Testis (tissue), 3 donors: ENCODE results near the gene TMEM234. TPM values are rescaled to one million over a fixed set of nuclear protein-coding genes. Genes with fewer than 3 reads are reported as not detected.

Experiments used
- DNase-seq: peaks from one replicate; pipeline ENCODE4 v3.0.0-alpha.2; 2019
- H3K27ac ChIP-seq, 2 donors: fragments of 200-600 bp; sonication (generic); one replicate each; pipeline ENCODE4 v1.5.1; 2019
- H3K27me3 ChIP-seq: fragments of 200-600 bp; sonication (generic); one replicate; pipeline ENCODE4 v1.5.1; 2019
- H3K36me3 ChIP-seq: fragments of 200-600 bp; sonication (generic); one replicate; pipeline ENCODE4 v1.5.1; 2017; ENCODE audit warnings: low read depth; ENCODE audit errors: missing control alignments
- H3K4me1 ChIP-seq: fragments of 200-600 bp; sonication (generic); one replicate; pipeline ENCODE4 v1.5.1; 2019
- H3K4me3 ChIP-seq, 2 donors: fragments of 200-600 bp; sonication (generic); one replicate each; pipeline ENCODE4 v1.5.1; 2017 to 2019
- H3K9me3 ChIP-seq: fragments of 200-600 bp; sonication (generic); one replicate; pipeline ENCODE4 v1.5.1; 2017
- CTCF ChIP-seq, 3 experiments: fragments of 450-650 bp in 2 of 3; fragments of 200-600 bp in 1 of 3; sonication (generic) in 1 of 3; IDR thresholded peaks; one replicate each; pipeline ENCODE4 v1.5.1; 2016 to 2019; ENCODE audit warnings: antibody characterized with exemption in 3 of 3, mild to moderate bottlenecking in 2 of 3, moderate library complexity in 1 of 3
- POLR2A ChIP-seq: fragments of 450-650 bp; IDR thresholded peaks from one replicate; pipeline ENCODE4 v1.6.1; 2017; ENCODE audit warnings: antibody characterized with exemption, mild to moderate bottlenecking, moderate library complexity
- WGBS, 2 donors: methylation state at CpG; one replicate each; pipeline ENCODE4 v1.1.5; 2018; 5-methylcytosine and 5-hydroxymethylcytosine counted together
- intact Hi-C: fragments of 100-400 bp; cut with DNase I; formaldehyde crosslinking; loops from one replicate; pipeline ENCODE4 v1.15.1; 2023; ENCODE audit warnings: low total_unique reads
- polyA plus RNA-seq: library from polyadenylated mRNA; stranded (reverse); fragments of 350-450 nt; fragmentation: Illumina TruSeq; extraction: RNeasy Lipid Tissue Mini Kit (QIAGEN cat#74804); gene quantifications from one replicate; pipeline ENCODE4 v1.2.3, GENCODE V29; 2014; ENCODE audit warnings: low read depth, low replicate concordance; ENCODE audit not compliant: insufficient read depth
- total RNA-seq, 2 donors: library from RNA; depleted of rRNA; stranded (reverse); fragments of >200 nt; gene quantifications; one replicate each; pipeline ENCODE4 v1.2.3, GENCODE V29; 2016

Gene TMEM234
- total and polyA plus RNA-seq, 3 donors from 2014 or later = 31.8 to 58.3 (median 35.9) TPM

GRCh38 chr1:32208469-32208868 is 13.7 kb downstream of the TMEM234 start:
- no peak for DNase-seq
- TF ChIP-seq CTCF (IDR thresholded peaks at IDR 0.05) (no peak), POLR2A (no peak)
- Histone ChIP-seq H3K4me1 (peaks cover 29% of the 10 kb centered on the region), H3K27ac (no peak overlapping the region), H3K27me3 (no peaks in the 10 kb centered on the region), H3K36me3 (no peaks in the 10 kb centered on the region), H3K4me3 (no peak overlapping the region), H3K9me3 (no peaks in the 10 kb centered on the region)
- intact Hi-C loops = no loop called here
- WGBS, 2 donors = 85 to 95% methylated on average over 6 of the region's 6 CpGs

GRCh38 chr1:32205401-32206370 is 16.5 kb downstream of the TMEM234 start, which contains the start of gene IQCC:
IQCC (plus strand) TSS chr1:32205671; CDS start chr1:32205682, 11 bp downstream.
- intact Hi-C loops = no loop called here
- TF ChIP-seq CTCF (IDR thresholded peaks at IDR 0.05) (peak in 1 of 3 experiments; percentile 14), POLR2A (no peak)
- DNase-seq = peak; percentile 92
- no peaks in the 10 kb centered on the region for H3K36me3 ChIP-seq
- 1 to 2% methylated on average over 30 to 77 of the region's 77 CpGs for WGBS, 2 donors
- no peaks in the 10 kb centered on the region for H3K9me3 ChIP-seq
- no peaks in the 10 kb centered on the region for H3K27me3 ChIP-seq
- H3K4me3 ChIP-seq = peak within 1 kb of the TSS; percentile 71
- peaks cover 40% of the 10 kb centered on the region for H3K4me1 ChIP-seq
- peak within 1 kb of the TSS; percentile 57 to 77 for H3K27ac ChIP-seq

- WGBS, 2 donors = 23 to 28% methylated on average over 24 to 26 of the region's 26 CpGs
- Histone ChIP-seq H3K4me3 (peak overlapping the region; percentile 71), H3K9me3 (no peaks in the 10 kb centered on the region), H3K27ac (peak overlapping the region; percentile 57 to 77), H3K36me3 (no peaks in the 10 kb centered on the region), H3K4me1 (peaks cover 40% of the 10 kb centered on the region), H3K27me3 (no peaks in the 10 kb centered on the region)
- DNase-seq = no peak
- intact Hi-C loops = no loop called here
- TF ChIP-seq CTCF (IDR thresholded peaks at IDR 0.05) = no peak
- no peak for TF ChIP-seq POLR2A
Observed at GRCh38 chr1:32204943-32205361, 17.2 kb downstream of the TMEM234 start.

- intact Hi-C loops = no loop called here
- H3K4me3 ChIP-seq = peak overlapping the region; percentile 63 to 68
- H3K36me3 ChIP-seq = no peaks in the 10 kb centered on the region
- peak overlapping the region; percentile 71 to 94 for H3K27ac ChIP-seq
- H3K9me3 ChIP-seq = no peaks in the 10 kb centered on the region
- H3K4me1 ChIP-seq = peaks cover 50% of the 10 kb centered on the region
- peak; percentile 90 for DNase-seq
- H3K27me3 ChIP-seq = no peaks in the 10 kb centered on the region
- TF ChIP-seq POLR2A (no peak), CTCF (IDR thresholded peaks at IDR 0.05) (no peak)
- 4 to 7% methylated on average over 8 to 26 of the region's 26 CpGs for WGBS, 2 donors
Observed at GRCh38 chr1:32201011-32201855, 20.9 kb downstream of the TMEM234 start.
